HepG2 (cell line): ENCODE data around the gene LLGL1. TPM values are rescaled to one million over a fixed set of nuclear protein-coding genes. Genes with fewer than 3 reads are reported as not detected.

Experiments used
- ATAC-seq: fragments of 200-7000 bp; cut with Tn5 transposase; 3 replicates; pipeline ENCODE4 v1.9.1; 2020; ENCODE audit warnings: mild to moderate bottlenecking, moderate library complexity
- BruUV-seq: library from RNA; stranded (reverse); fragments of 400-500 nt; replicated peaks from 2 replicates; lab custom pipeline; 2021; lab: Mats Ljungman, UMichigan
- CTCF ChIA-PET: fragments of 300-600 bp; formaldehyde crosslinking; extraction: SDS; loops from one replicate; lab custom pipeline; 2021; ENCODE audit warnings: low total read pairs, inconsistent platforms, low intra/inter-chr PET ratio; lab: Yijun Ruan, JAX
- POLR2A ChIA-PET: fragments of 350-600 bp; sonication (Branson Sonifier 250); formaldehyde crosslinking; loops from one replicate; lab custom pipeline; 2020; ENCODE audit warnings: antibody characterized with exemption, inconsistent platforms; lab: Yijun Ruan, JAX
- DNase-seq: peaks from one replicate; pipeline ENCODE4 v3.0.0-alpha.2; 2015; ENCODE audit warnings: low spot score
- FAIRE-seq: peaks from 3 replicates; lab custom pipeline; 2011; peaks lifted over from hg19 to GRCh38; lab: Jason Lieb, UNC
- H2AFZ ChIP-seq: one replicate; pipeline ENCODE4 v1.6.1; 2011; ENCODE audit warnings: low read length, inconsistent platforms
- H3K27ac ChIP-seq: fragments of 300-600 bp; 3 replicates; pipeline ENCODE4 v1.8.0; 2011; ENCODE audit warnings: mixed run types, mild to moderate bottlenecking, mixed read lengths, low read length, inconsistent platforms; ENCODE audit not compliant: insufficient read depth; ENCODE audit errors: extremely low read length
- H3K27me3 ChIP-seq, 2 experiments: fragments of 200-600 bp in 1 of 2; 2 replicates in 1 of 2; 3 replicates in 1 of 2; pipeline versions ENCODE4 v1.6.0 to v1.8.0; 2011; ENCODE audit warnings: low read length in 2 of 2, mild to moderate bottlenecking in 2 of 2, moderate library complexity in 2 of 2, inconsistent platforms in 1 of 2; ENCODE audit not compliant: insufficient read depth in 2 of 2, control insufficient read depth in 1 of 2
- H3K36me3 ChIP-seq, 2 experiments: fragments of 200-600 bp in 1 of 2; replicated peaks in 1 of 2; 2 replicates in 1 of 2; 3 replicates in 1 of 2; pipeline versions ENCODE4 v1.5.1 to v1.8.0; 2011; ENCODE audit warnings: low read length in 2 of 2, inconsistent platforms in 1 of 2; ENCODE audit not compliant: insufficient read depth in 2 of 2, control insufficient read depth in 1 of 2
- H3K4me1 ChIP-seq: 2 replicates; pipeline ENCODE4 v1.5.1; 2012; ENCODE audit warnings: low read length, inconsistent platforms; ENCODE audit not compliant: insufficient read depth
- H3K4me2 ChIP-seq: 2 replicates; pipeline ENCODE4 v1.6.0; 2011; ENCODE audit warnings: low read depth, low read length, inconsistent platforms
- H3K4me3 ChIP-seq, 3 experiments: fragments of 200-600 bp in 1 of 3; sonication (generic), shearing (Covaris generic) in 1 of 3; replicated peaks in 1 of 3; 2 replicates each; pipeline ENCODE4 v1.5.1; 2011 to 2016; ENCODE audit warnings: low read length in 3 of 3, inconsistent platforms in 2 of 3, low read depth in 2 of 3, mild to moderate bottlenecking in 2 of 3, control low read depth in 1 of 3, mixed read lengths in 1 of 3; ENCODE audit not compliant: insufficient read depth in 1 of 3
- H3K79me2 ChIP-seq: one replicate; pipeline ENCODE4 v1.6.1; 2011; ENCODE audit warnings: low read length, inconsistent platforms; ENCODE audit not compliant: insufficient read depth
- H3K9ac ChIP-seq: 2 replicates; pipeline ENCODE4 v1.6.0; 2011; ENCODE audit warnings: mild to moderate bottlenecking, low read depth, low read length, inconsistent platforms; ENCODE audit not compliant: insufficient read depth
- H3K9me3 ChIP-seq: 2 replicates; pipeline ENCODE4 v1.5.1; 2012; ENCODE audit warnings: mild to moderate bottlenecking, low read length
- H4K20me1 ChIP-seq: 2 replicates; pipeline ENCODE4 v1.6.0; 2011; ENCODE audit warnings: inconsistent platforms, mild to moderate bottlenecking, low read length, moderate library complexity; ENCODE audit not compliant: insufficient read depth
- ADNP ChIP-seq: sonication (generic); formaldehyde crosslinking; IDR thresholded peaks from 2 replicates; pipeline ENCODE4 v1.4.0; 2020; ENCODE audit warnings: missing genetic modification reagents
- HMGA1 ChIP-seq: sonication (generic); formaldehyde crosslinking; conservative IDR thresholded peaks from 2 replicates; pipeline ENCODE4 v1.4.0; 2020; ENCODE audit warnings: missing genetic modification reagents
- HNF4A ChIP-seq: sonication (generic); formaldehyde crosslinking; IDR thresholded peaks from 2 replicates; pipeline ENCODE4 v1.4.0; 2020; ENCODE audit warnings: missing genetic modification reagents
- POLR2AphosphoS5 ChIP-seq: IDR thresholded peaks from 2 replicates; pipeline ENCODE4 v1.6.1; 2012; ENCODE audit warnings: low read depth, low read length
- RAD51 ChIP-seq: fragments of 450-650 bp; IDR thresholded peaks from 2 replicates; pipeline ENCODE4 v1.6.1; 2016; ENCODE audit warnings: borderline replicate concordance
- RBM39 ChIP-seq: fragments of 200-400 bp; formaldehyde crosslinking; IDR thresholded peaks from one replicate; pipeline ENCODE4 v1.6.1; 2018; ENCODE audit warnings: antibody characterized with exemption, mild to moderate bottlenecking, low read depth, low read length; ENCODE audit not compliant: poor library complexity, severe bottlenecking
- THYN1 ChIP-seq: sonication (generic); formaldehyde crosslinking; IDR thresholded peaks from 2 replicates; pipeline ENCODE4 v1.8.1; 2023; ENCODE audit warnings: low read depth, mild to moderate bottlenecking, moderate library complexity, missing genetic modification reagents, borderline replicate concordance
- ZBTB7B ChIP-seq: sonication (generic); formaldehyde crosslinking; IDR thresholded peaks from 2 replicates; pipeline ENCODE4 v1.4.0; 2020; ENCODE audit warnings: missing genetic modification reagents
- ZNF12 ChIP-seq: sonication (generic); formaldehyde crosslinking; IDR thresholded peaks from 2 replicates; pipeline ENCODE4 v1.5.0; 2020; ENCODE audit warnings: missing genetic modification reagents
- ZNF124 ChIP-seq: sonication (generic); formaldehyde crosslinking; IDR thresholded peaks from 2 replicates; pipeline ENCODE4 v1.4.0; 2020; ENCODE audit warnings: missing genetic modification reagents
- ZNF354B ChIP-seq: sonication (generic); formaldehyde crosslinking; IDR thresholded peaks from 2 replicates; pipeline ENCODE4 v1.8.0; 2022; ENCODE audit warnings: mild to moderate bottlenecking, missing genetic modification reagents
- ZNF543 ChIP-seq: sonication (generic); formaldehyde crosslinking; IDR thresholded peaks from 2 replicates; pipeline ENCODE4 v1.4.0; 2020; ENCODE audit warnings: mild to moderate bottlenecking, missing genetic modification reagents
- WGBS: methylation state at CpG from one replicate; pipeline ENCODE4 v1.1.6; 2017; ENCODE audit warnings: low lambda C conversion rate; 5-methylcytosine and 5-hydroxymethylcytosine counted together
- in situ Hi-C: cut with HindIII; loops from 2 replicates; pipeline ENCODE4 v1.10.0; 2017; ENCODE audit warnings: low pct_unique_long_range_greater_than_20kb; ENCODE audit not compliant: extremely low pct_ligation_motif_present
- intact Hi-C: fragments of 100-400 bp; cut with micrococcal nuclease; formaldehyde crosslinking; loops from one replicate; pipeline ENCODE4 v1.10.0; 2022; ENCODE audit not compliant: unreplicated experiment
- polyA plus RNA-seq, 8 experiments: library from polyadenylated mRNA; depleted of rRNA in 3 of 8; stranded (reverse) in 7 of 8; unstranded in 1 of 8; fragments of >200 nt; fragmentation: Illumina TruSeq in 4 of 8; extraction: Trizol in 4 of 8; gene quantifications; 2 replicates each; pipeline versions ENCODE4 v1.2.1 to v1.2.3, GENCODE V29; 2011 to 2016; ENCODE audit warnings: low read depth in 4 of 8, missing spikeins in 1 of 8, mixed read lengths in 1 of 8; ENCODE audit not compliant: insufficient read depth in 1 of 8
- total RNA-seq, 5 experiments: library from RNA; depleted of rRNA; stranded (reverse); fragments of >200 nt; fragmentation: Illumina TruSeq; extraction: Trizol; gene quantifications; 2 replicates each; pipeline ENCODE4 v1.2.3, GENCODE V29; 2016; ENCODE audit warnings: low read depth in 1 of 5
- TF ChIP-seq, protein P1 (sequence below): sonication (generic); formaldehyde crosslinking; IDR thresholded peaks from 2 replicates; pipeline ENCODE4 v1.4.0; 2020; ENCODE audit warnings: missing genetic modification reagents
- TF ChIP-seq, protein P2 (sequence below): sonication (generic); formaldehyde crosslinking; IDR thresholded peaks from 2 replicates; pipeline ENCODE4 v1.4.0; 2020; ENCODE audit warnings: mild to moderate bottlenecking, missing genetic modification reagents
- TF ChIP-seq, protein P3 (sequence below): IDR thresholded peaks from 2 replicates; pipeline ENCODE4 v1.6.1; 2016; ENCODE audit warnings: low read depth, borderline replicate concordance
- TF ChIP-seq, protein P4 (sequence below): sonication (generic); formaldehyde crosslinking; IDR thresholded peaks from 2 replicates; pipeline ENCODE4 v1.4.0; 2020; ENCODE audit warnings: missing genetic modification reagents, mild to moderate bottlenecking, borderline replicate concordance
- TF ChIP-seq, protein P5 (sequence below): sonication (generic); formaldehyde crosslinking; IDR thresholded peaks from 2 replicates; pipeline ENCODE4 v1.9.0; 2021; ENCODE audit warnings: missing genetic modification reagents, borderline replicate concordance

Gene LLGL1
- total and polyA plus RNA-seq, 2 of the 13 experiments (the other 11 are each of a cell fraction or from before 2014, with no cell fraction given) = 15.0 to 15.3 TPM

DNA sequence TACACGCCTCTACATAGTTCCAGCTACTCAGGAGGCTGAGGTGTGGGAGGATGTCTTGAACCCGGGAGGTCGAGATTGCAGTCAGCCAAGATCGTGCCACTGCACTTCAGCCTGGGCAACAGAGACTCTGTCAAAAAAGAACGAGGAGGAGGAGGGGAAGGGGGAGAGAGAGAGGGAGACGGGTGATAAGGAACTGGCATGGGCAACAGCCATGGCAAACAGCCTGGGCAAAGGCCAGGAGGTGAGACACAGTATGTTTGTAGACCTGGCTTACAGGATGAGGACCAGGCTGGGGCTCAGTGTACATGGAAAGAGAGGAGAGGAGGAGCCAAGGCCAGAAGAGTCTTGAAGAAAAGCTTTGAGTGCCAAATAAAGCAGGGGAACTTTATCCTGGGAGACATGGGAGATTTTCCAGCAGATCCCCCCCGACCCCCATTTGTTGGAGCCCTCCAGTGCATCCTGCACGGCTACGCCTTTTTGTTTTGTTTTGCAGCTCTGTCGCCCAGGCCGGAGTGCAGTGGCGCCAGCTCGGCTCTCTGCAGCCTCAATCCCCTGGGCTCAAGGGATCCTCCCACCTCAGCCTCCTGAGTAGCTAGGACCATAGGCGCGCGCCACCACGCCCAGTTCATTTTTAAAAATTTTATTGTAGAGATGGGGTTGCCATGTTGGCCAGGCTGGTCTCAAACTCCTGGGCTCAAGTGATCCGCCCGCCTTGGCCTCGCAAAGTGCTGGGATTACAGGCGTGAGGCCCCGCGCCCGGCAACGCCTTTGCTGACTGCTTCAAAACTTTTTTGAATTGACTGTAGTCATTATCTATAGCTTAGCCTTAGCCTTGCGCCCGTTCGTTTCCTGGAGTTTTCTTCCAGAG, 43.1 kb upstream of the LLGL1 start:
- Histone ChIP-seq H3K27ac (peak overlapping the region; percentile 96), H3K9me3 (no peaks in the 10 kb centered on the region), H3K4me3 (peak overlapping the region; percentile 80 to 96 (median 81)), H3K79me2 (peaks cover 32% of the 10 kb centered on the region), H3K36me3 (peaks cover 2 to 6% of the 10 kb centered on the region in 2 experiments; a peak in 3 of 5 replicates), H3K4me2 (peak overlapping the region; percentile 99), H2AFZ (no peak overlapping the region), H3K27me3 (no peaks in the 10 kb centered on the region), H4K20me1 (peaks cover 29% of the 10 kb centered on the region), H3K4me1 (peaks cover 46% of the 10 kb centered on the region), H3K9ac (peak overlapping the region; percentile 87)
- CTCF ChIA-PET = no interaction called here
- in situ Hi-C loops = no loop called here
- intact Hi-C loops = no loop called here
- POLR2A ChIA-PET = interaction anchor here (1.0 to 2.6 kb wide), 15 partner anchors 9 to 676 kb away, joined by 3 to 29 read pairs (median 4); partner anchors contain the start of genes LLGL1, PRPSAP2 and SHMT1
- WGBS = 26% methylated on average over 25 of the region's 28 CpGs
- no peak for DNase-seq
- no TSS peak for BruUV-seq
- peak; percentile 1; the same call in 1 of the 3 replicates for ATAC-seq
- FAIRE-seq = peak; percentile 15
- TF ChIP-seq POLR2AphosphoS5 = no peak
- no peak for TF ChIP-seq HNF4A (CRISPR knock-in tag)
- no peak for TF ChIP-seq ADNP (CRISPR knock-in tag)
- TF ChIP-seq RBM39 = peak; percentile 1
- TF ChIP-seq, protein P1, sequence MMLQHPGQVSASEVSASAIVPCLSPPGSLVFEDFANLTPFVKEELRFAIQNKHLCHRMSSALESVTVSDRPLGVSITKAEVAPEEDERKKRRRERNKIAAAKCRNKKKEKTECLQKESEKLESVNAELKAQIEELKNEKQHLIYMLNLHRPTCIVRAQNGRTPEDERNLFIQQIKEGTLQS (CRISPR knock-in tag) = no peak
- TF ChIP-seq, protein P2, sequence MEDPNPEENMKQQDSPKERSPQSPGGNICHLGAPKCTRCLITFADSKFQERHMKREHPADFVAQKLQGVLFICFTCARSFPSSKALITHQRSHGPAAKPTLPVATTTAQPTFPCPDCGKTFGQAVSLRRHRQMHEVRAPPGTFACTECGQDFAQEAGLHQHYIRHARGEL (CRISPR knock-in tag) = no peak
- no peak for TF ChIP-seq ZNF354B
- TF ChIP-seq, protein P3, sequence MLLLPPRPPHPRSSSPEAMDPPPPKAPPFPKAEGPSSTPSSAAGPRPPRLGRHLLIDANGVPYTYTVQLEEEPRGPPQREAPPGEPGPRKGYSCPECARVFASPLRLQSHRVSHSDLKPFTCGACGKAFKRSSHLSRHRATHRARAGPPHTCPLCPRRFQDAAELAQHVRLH (CRISPR knock-in tag) = 0 out of 2 replicates have a peak, but pooled peaks have one; percentile 2
- TF ChIP-seq HMGA1 (CRISPR knock-in tag) = no peak
- TF ChIP-seq, protein P4, sequence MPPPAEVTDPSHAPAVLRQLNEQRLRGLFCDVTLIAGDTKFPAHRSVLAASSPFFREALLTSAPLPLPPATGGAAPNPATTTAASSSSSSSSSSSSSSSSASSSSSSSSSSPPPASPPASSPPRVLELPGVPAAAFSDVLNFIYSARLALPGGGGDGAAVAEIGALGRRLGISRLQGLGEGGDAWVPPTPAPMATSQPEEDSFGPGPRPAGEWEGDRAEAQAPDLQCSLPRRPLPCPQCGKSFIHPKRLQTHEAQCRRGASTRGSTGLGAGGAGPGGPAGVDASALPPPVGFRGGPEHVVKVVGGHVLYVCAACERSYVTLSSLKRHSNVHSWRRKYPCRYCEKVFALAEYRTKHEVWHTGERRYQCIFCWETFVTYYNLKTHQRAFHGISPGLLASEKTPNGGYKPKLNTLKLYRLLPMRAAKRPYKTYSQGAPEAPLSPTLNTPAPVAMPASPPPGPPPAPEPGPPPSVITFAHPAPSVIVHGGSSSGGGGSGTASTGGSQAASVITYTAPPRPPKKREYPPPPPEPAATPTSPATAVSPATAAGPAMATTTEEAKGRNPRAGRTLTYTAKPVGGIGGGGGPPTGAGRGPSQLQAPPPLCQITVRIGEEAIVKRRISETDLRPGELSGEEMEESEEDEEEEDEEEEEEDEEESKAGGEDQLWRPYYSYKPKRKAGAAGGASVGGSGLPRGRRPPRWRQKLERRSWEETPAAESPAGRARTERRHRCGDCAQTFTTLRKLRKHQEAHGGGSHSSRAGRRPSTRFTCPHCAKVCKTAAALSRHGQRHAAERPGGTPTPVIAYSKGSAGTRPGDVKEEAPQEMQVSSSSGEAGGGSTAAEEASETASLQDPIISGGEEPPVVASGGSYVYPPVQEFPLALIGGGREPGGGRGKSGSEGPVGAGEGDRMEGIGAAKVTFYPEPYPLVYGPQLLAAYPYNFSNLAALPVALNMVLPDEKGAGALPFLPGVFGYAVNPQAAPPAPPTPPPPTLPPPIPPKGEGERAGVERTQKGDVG = 0 out of 2 replicates have a peak, but pooled peaks have one; percentile 27
- TF ChIP-seq ZNF124 (CRISPR knock-in tag) = no peak
- no peak for TF ChIP-seq THYN1 (CRISPR knock-in tag)
- TF ChIP-seq, protein P5, sequence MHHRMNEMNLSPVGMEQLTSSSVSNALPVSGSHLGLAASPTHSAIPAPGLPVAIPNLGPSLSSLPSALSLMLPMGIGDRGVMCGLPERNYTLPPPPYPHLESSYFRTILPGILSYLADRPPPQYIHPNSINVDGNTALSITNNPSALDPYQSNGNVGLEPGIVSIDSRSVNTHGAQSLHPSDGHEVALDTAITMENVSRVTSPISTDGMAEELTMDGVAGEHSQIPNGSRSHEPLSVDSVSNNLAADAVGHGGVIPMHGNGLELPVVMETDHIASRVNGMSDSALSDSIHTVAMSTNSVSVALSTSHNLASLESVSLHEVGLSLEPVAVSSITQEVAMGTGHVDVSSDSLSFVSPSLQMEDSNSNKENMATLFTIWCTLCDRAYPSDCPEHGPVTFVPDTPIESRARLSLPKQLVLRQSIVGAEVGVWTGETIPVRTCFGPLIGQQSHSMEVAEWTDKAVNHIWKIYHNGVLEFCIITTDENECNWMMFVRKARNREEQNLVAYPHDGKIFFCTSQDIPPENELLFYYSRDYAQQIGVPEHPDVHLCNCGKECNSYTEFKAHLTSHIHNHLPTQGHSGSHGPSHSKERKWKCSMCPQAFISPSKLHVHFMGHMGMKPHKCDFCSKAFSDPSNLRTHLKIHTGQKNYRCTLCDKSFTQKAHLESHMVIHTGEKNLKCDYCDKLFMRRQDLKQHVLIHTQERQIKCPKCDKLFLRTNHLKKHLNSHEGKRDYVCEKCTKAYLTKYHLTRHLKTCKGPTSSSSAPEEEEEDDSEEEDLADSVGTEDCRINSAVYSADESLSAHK (CRISPR knock-in tag) = no peak
- no peak for TF ChIP-seq RAD51
- TF ChIP-seq ZNF543 = no peak
- no peak for TF ChIP-seq ZNF12 (CRISPR knock-in tag)
- TF ChIP-seq ZBTB7B (CRISPR knock-in tag) = no peak
